ENCODE results near the gene LDB1.

Gene LDB1

GRCh38 chr10:102147561-102147960 lies 27.4 kb upstream of the LDB1 start:
- DNase-seq (ENCODE audit: low read depth): no peak
- no peak for TF ChIP-seq CTCF (conservative IDR thresholded peaks at IDR 0.05; ENCODE audit: low read depth, low read length)
- H3K4me3 ChIP-seq (ENCODE audit: low read length): no peak overlapping the region

GRCh38 chr10:102146971-102147428 lies 26.8 kb upstream of the LDB1 start:
- TF ChIP-seq CTCF (conservative IDR thresholded peaks at IDR 0.05; ENCODE audit: low read depth, low read length): no peak
- no peak overlapping the region for H3K4me3 ChIP-seq (ENCODE audit: low read length)
- DNase-seq (ENCODE audit: low read depth): no peak

- no peak overlapping the region for H3K4me3 ChIP-seq (ENCODE audit: low read length)
- no peak for TF ChIP-seq CTCF (conservative IDR thresholded peaks at IDR 0.05; ENCODE audit: low read depth, low read length)
- no peak for DNase-seq (ENCODE audit: low read depth)
Measured at GRCh38 chr10:102141583-102142107, 21.5 kb upstream of the LDB1 start.

- TF ChIP-seq CTCF (conservative IDR thresholded peaks at IDR 0.05; ENCODE audit: low read depth, low read length): no peak
- H3K4me3 ChIP-seq (ENCODE audit: low read length): no peak overlapping the region
- DNase-seq (ENCODE audit: low read depth): no peak
Measured at GRCh38 chr10:102140913-102141540, 20.9 kb upstream of the LDB1 start.

- DNase-seq (ENCODE audit: low read depth): no peak
- H3K4me3 ChIP-seq (ENCODE audit: low read length): no peak overlapping the region
- TF ChIP-seq CTCF (conservative IDR thresholded peaks at IDR 0.05; ENCODE audit: low read depth, low read length): no peak
Measured at GRCh38 chr10:102140218-102140617, 20.1 kb upstream of the LDB1 start.

GRCh38 chr10:102139281-102140110 lies 19.3 kb upstream of the LDB1 start:
- TF ChIP-seq CTCF (conservative IDR thresholded peaks at IDR 0.05; ENCODE audit: low read depth, low read length): no peak
- DNase-seq (ENCODE audit: low read depth): no peak
- no peak overlapping the region for H3K4me3 ChIP-seq (ENCODE audit: low read length)
